ENCODE measurements around the gene ISM1.
A peak's percentile ranks its signal among the peaks of the same experiment; 100 is the strongest.

ISM1 gene

DNA sequence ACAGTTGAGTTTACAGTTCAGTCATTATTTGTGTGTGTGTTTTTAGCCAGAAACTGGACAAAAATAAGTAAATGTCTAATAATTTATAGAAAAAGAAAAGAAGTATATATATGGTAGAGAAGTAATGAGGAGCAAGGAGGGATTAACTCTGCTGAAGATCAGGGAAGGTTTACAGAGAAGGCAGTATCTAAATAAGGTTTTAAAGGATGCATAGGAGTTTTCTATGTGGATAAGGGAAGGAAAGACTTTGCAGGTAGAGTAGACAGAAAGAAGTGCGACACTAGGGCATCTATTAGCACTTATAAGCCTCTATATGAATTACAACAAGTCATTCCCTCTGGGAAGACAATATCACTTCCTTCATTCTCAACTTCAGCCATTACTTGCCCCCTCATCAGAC lies 34.3 kb downstream of the ISM1 start:
- Mint-ChIP-seq H3K27me3 (peaks cover 0 to 5% of the 10 kb centered on the region in 2 donors), H3K36me3 (no peaks in the 10 kb centered on the region), H3K4me3 (no peak overlapping the region), H3K27ac (no peak overlapping the region), H3K9me3 (no peaks in the 10 kb centered on the region), H3K4me1 (no peaks in the 10 kb centered on the region)
- DNase-seq (no peak), ATAC-seq (replicated peaks) (no peak)

GRCh38 chr20:13256606-13257005 lies 35.5 kb downstream of the ISM1 start:
- H3K4me1 Mint-ChIP-seq: no peaks in the 10 kb centered on the region
- no peaks in the 10 kb centered on the region for H3K36me3 Mint-ChIP-seq
- no peak for ATAC-seq (replicated peaks)
- DNase-seq: no peak
- no peak overlapping the region for H3K27ac Mint-ChIP-seq
- no peak overlapping the region for H3K4me3 Mint-ChIP-seq
- peaks cover 0 to 5% of the 10 kb centered on the region in 2 donors for H3K27me3 Mint-ChIP-seq
- no peaks in the 10 kb centered on the region for H3K9me3 Mint-ChIP-seq

DNA sequence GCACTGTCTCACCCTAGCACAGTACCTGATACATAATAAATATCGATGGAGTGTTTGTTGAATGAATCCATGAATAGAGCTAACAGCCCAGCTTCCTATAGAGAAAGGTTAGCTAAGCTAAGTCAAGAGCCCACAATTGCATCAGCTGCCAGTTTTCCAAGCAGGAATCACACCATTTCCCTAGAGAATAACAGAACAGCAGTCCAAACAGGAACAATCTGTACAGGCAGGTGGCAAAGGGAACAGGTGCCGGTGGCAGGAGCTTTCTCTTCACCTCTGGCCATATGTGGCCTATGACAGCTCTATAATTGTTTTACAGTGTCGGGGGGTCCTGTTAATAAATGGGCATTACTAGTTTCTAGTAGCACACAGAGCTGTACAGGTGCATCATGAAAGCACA lies 38.8 kb downstream of the ISM1 start:
- Mint-ChIP-seq H3K4me3 (no peak overlapping the region), H3K4me1 (no peaks in the 10 kb centered on the region), H3K27ac (no peak overlapping the region), H3K36me3 (no peaks in the 10 kb centered on the region), H3K27me3 (no peaks in the 10 kb centered on the region), H3K9me3 (no peaks in the 10 kb centered on the region)
- ATAC-seq (replicated peaks): no peak
- no peak for DNase-seq

GRCh38 chr20:13260650-13261279 lies 39.7 kb downstream of the ISM1 start:
- no peak for ATAC-seq (replicated peaks)
- Mint-ChIP-seq H3K27me3 (no peaks in the 10 kb centered on the region), H3K27ac (no peak overlapping the region), H3K4me1 (no peaks in the 10 kb centered on the region), H3K4me3 (no peak overlapping the region), H3K36me3 (no peaks in the 10 kb centered on the region), H3K9me3 (no peaks in the 10 kb centered on the region)
- DNase-seq: no peak

DNA sequence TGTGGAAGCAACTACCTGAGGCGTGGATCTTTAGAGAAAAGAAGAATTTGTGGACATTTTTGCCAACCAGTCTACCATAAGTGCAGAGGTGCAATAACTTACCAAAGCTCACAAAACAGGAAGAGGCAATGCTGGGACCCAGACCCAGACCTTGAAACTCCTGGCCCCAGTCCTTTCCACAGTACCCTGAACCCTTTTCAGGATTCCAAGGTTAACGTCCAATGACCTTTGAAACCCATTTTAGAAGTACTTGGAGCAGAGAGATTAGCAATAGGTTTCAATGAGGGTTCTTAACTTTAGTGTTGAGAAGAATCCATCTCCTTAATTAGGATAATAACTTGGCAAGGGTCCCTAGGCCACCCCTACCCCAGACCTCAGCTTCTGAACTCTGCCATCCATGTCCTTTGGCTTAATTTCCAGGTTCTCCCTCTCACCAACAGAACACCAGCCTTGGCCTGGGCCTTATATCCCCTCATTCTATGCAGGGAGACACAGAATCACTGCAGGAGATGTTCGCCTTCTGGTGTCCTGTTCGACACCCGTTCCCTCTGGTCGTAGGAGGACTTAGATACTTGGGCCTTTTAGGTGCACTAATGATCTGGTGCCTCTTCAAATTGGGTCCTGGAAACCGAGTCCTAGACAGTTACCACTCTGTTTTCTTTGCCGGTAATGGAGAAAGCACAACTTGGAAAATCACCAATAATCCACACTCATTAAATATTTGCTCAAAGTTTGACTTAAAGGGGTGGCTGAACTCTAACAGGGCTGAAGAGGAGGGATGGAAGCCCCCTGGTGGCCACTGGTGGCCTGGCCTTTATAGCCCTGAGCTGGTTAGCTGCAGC lies 40.6 kb downstream of the ISM1 start:
- Mint-ChIP-seq H3K27ac (no peak overlapping the region), H3K4me3 (no peak overlapping the region), H3K36me3 (no peaks in the 10 kb centered on the region), H3K9me3 (no peaks in the 10 kb centered on the region), H3K27me3 (no peaks in the 10 kb centered on the region), H3K4me1 (no peaks in the 10 kb centered on the region)
- ATAC-seq (replicated peaks) (peak; percentile 84 to 91), DNase-seq (peak; percentile 4)

DNA sequence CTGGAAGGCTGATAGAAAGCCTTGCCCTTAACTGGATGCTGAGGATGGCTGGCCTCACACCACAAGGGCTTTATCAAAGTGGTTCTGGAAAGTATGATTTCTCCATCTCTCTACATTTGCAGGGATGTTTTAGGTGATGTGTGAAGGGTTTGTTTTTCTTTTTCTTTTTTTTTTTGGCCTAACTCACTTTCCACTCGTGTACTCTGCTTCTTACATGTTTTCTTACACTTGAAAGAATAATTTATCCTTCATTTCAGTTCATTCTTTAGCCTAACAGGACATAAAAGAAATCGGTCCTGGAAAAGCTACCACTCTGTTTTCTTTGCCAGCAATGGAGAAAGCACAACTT lies 41.2 kb downstream of the ISM1 start:
- ATAC-seq (replicated peaks) (no peak), DNase-seq (no peak)
- no peak overlapping the region for H3K27ac Mint-ChIP-seq
- no peaks in the 10 kb centered on the region for H3K4me1 Mint-ChIP-seq
- H3K36me3 Mint-ChIP-seq: no peaks in the 10 kb centered on the region
- H3K9me3 Mint-ChIP-seq: no peaks in the 10 kb centered on the region
- no peaks in the 10 kb centered on the region for H3K27me3 Mint-ChIP-seq
- H3K4me3 Mint-ChIP-seq: no peak overlapping the region

GRCh38 chr20:13262671-13263360 lies 41.7 kb downstream of the ISM1 start:
- H3K27ac Mint-ChIP-seq: no peak overlapping the region
- no peaks in the 10 kb centered on the region for H3K27me3 Mint-ChIP-seq
- no peak for DNase-seq
- no peaks in the 10 kb centered on the region for H3K36me3 Mint-ChIP-seq
- ATAC-seq (replicated peaks): no peak
- no peak overlapping the region for H3K4me3 Mint-ChIP-seq
- H3K4me1 Mint-ChIP-seq: no peaks in the 10 kb centered on the region
- no peaks in the 10 kb centered on the region for H3K9me3 Mint-ChIP-seq

DNA sequence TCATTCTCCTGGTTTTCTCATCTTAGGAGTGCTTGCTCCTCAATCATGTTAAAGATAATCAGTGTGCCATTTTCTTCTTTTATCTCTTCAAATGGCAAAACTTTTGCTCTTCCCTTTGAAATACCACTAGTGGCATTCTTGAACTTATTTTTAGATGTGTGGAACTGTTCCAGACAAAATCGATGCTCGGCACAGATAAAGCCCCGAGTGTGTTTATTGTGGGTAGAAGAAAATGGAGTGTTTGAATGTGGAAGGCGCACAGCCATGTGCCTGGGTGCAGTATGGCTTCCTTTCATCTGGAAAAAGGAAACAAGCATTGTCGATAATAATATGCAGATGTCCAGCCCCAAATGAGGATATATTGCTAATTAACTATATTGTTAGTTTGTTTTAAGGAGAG lies 42.4 kb downstream of the ISM1 start:
- DNase-seq (no peak), ATAC-seq (replicated peaks) (no peak)
- Mint-ChIP-seq H3K27ac (no peak overlapping the region), H3K4me1 (no peaks in the 10 kb centered on the region), H3K9me3 (no peaks in the 10 kb centered on the region), H3K36me3 (no peaks in the 10 kb centered on the region), H3K27me3 (no peaks in the 10 kb centered on the region), H3K4me3 (no peak overlapping the region)

- no peak overlapping the region for H3K27ac Mint-ChIP-seq
- no peaks in the 10 kb centered on the region for H3K9me3 Mint-ChIP-seq
- DNase-seq: no peak
Measured at GRCh38 chr20:13264907-13265306, 43.8 kb downstream of the ISM1 start.

GRCh38 chr20:13265941-13266340 lies 44.9 kb downstream of the ISM1 start:
- H3K27ac Mint-ChIP-seq: no peak overlapping the region
- H3K36me3 Mint-ChIP-seq: no peaks in the 10 kb centered on the region
- H3K4me3 Mint-ChIP-seq: no peak overlapping the region
- no peaks in the 10 kb centered on the region for H3K27me3 Mint-ChIP-seq
- no peaks in the 10 kb centered on the region for H3K9me3 Mint-ChIP-seq
- DNase-seq (no peak), ATAC-seq (replicated peaks) (no peak)
- no peaks in the 10 kb centered on the region for H3K4me1 Mint-ChIP-seq

More at GRCh38 chr20:13264907-13265306, 43.8 kb downstream of the ISM1 start:
- Mint-ChIP-seq H3K4me3 (no peak overlapping the region), H3K4me1 (no peaks in the 10 kb centered on the region), H3K27me3 (no peaks in the 10 kb centered on the region), H3K36me3 (no peaks in the 10 kb centered on the region)
- ATAC-seq (replicated peaks): no peak

GRCh38 chr20:13267231-13267630 lies 46.2 kb downstream of the ISM1 start:
- Mint-ChIP-seq H3K27me3 (no peaks in the 10 kb centered on the region), H3K9me3 (no peaks in the 10 kb centered on the region), H3K36me3 (no peaks in the 10 kb centered on the region), H3K4me1 (no peaks in the 10 kb centered on the region), H3K4me3 (no peak overlapping the region), H3K27ac (no peak overlapping the region)
- ATAC-seq (replicated peaks) (no peak), DNase-seq (no peak)

GRCh38 chr20:13268953-13269352 lies 47.9 kb downstream of the ISM1 start:
- no peaks in the 10 kb centered on the region for H3K4me1 Mint-ChIP-seq
- no peaks in the 10 kb centered on the region for H3K9me3 Mint-ChIP-seq
- H3K27ac Mint-ChIP-seq: no peak overlapping the region
- no peak for DNase-seq
- no peaks in the 10 kb centered on the region for H3K27me3 Mint-ChIP-seq
- H3K4me3 Mint-ChIP-seq: no peak overlapping the region
- no peak for ATAC-seq (replicated peaks)
- H3K36me3 Mint-ChIP-seq: no peaks in the 10 kb centered on the region

- Mint-ChIP-seq H3K27me3 (no peaks in the 10 kb centered on the region), H3K9me3 (no peaks in the 10 kb centered on the region), H3K27ac (no peak overlapping the region), H3K4me1 (no peaks in the 10 kb centered on the region), H3K36me3 (no peaks in the 10 kb centered on the region), H3K4me3 (no peak overlapping the region)
- DNase-seq (no peak), ATAC-seq (replicated peaks) (no peak)
Measured at GRCh38 chr20:13270211-13270610, 49.1 kb downstream of the ISM1 start.

DNA sequence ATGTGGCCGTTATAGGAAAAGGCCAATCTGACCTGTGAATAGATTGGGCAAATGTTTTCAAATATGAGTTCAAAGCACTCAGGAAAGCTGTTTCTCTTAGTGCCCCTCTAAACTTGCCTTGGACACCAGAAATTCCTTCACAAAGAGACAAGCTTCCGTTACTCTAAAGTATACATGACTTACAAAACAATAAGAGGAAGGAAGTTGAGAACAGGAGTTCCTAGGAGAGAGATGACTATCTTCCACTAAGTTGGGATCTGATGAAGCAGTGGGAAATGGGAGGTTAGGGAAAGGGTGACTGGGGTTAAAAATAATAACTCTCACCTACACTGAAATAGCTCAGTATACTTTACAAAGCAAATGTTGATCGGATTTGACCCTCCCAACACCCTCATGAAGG lies 50.0 kb downstream of the ISM1 start:
- H3K4me3 Mint-ChIP-seq: no peak overlapping the region
- no peaks in the 10 kb centered on the region for H3K9me3 Mint-ChIP-seq
- no peaks in the 10 kb centered on the region for H3K36me3 Mint-ChIP-seq
- no peak overlapping the region for H3K27ac Mint-ChIP-seq
- ATAC-seq (replicated peaks): no peak
- no peak for DNase-seq
- no peaks in the 10 kb centered on the region for H3K27me3 Mint-ChIP-seq
- no peaks in the 10 kb centered on the region for H3K4me1 Mint-ChIP-seq

Measured in stimulated activated naive B cell treated with anti-CD40 and anti-IgM and Interleukin-4, amounts not matched to agents 10 μg/mL and 1 μg/mL and 100 μg/mL, for 72 hours (primary cell).